ENCODE measurements around the gene AKAP8L.
"Not testable (repeated sequence)": the region's sequence is repeated elsewhere in the genome, so short reads cannot be mapped to it uniquely, and the experiment has no call there.

Gene AKAP8L

DNA sequence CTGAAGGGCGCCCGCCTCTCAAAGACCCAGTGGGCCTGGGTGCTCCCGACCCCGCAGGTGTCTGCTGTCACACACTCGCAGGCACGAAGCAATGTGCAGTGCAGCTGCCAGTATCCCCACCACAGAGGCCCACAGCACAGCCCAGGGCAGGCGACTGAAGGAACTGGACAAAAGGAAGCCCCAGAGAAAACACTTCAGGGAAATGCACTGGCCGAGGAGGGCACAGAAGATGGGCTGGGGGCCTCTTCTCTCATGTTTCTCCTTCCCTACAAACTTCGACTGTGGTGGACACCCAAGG is 49.2 kb downstream of the AKAP8L start:
- no peak overlapping the region for H3K4me3 ChIP-seq (ENCODE audit: low read depth, low read length)
- TF ChIP-seq, protein P1, sequence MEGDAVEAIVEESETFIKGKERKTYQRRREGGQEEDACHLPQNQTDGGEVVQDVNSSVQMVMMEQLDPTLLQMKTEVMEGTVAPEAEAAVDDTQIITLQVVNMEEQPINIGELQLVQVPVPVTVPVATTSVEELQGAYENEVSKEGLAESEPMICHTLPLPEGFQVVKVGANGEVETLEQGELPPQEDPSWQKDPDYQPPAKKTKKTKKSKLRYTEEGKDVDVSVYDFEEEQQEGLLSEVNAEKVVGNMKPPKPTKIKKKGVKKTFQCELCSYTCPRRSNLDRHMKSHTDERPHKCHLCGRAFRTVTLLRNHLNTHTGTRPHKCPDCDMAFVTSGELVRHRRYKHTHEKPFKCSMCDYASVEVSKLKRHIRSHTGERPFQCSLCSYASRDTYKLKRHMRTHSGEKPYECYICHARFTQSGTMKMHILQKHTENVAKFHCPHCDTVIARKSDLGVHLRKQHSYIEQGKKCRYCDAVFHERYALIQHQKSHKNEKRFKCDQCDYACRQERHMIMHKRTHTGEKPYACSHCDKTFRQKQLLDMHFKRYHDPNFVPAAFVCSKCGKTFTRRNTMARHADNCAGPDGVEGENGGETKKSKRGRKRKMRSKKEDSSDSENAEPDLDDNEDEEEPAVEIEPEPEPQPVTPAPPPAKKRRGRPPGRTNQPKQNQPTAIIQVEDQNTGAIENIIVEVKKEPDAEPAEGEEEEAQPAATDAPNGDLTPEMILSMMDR (IDR thresholded peaks at IDR 0.05; ENCODE audit: borderline replicate concordance, insufficient read depth, low read depth, low read length), result no peak

DNA sequence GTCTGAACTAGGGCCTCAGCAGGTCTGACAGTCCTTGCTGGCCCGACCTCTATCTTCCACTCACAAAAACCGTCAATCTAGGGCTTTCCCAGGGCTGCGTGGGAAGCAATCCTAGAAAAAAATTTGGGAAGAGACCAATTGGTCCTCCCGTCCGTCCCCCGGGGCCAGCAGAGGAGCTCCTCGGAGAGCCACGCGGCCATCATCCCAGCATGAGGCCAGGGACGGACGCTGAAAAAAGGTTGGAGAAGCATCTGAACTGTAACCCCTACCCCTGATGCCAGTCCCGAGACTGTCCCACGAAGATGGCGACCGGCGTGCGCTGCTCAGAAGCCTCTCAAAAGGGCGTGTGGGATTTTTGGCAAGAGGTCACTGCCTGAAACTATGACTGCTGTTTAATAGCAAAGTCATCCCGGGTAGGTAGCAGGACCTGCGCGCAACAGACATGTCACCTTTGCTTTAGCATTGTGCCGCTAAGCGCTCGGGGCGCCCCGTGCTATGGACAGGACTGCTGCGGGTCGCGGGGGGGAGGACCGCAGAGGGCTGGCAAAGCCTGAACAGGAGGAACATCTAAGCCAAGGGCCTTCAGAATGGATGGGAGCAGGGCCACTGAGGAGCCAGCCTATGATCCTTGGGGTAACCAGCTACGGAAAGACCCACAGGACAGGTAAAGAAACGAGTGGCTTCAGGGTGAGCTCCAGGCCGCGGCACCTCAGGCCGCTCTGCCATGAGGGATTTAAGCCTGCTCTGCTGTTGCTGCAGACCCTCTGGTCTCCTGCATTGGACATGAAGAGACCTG is 49.8 kb downstream of the AKAP8L start:
- TF ChIP-seq, protein P1 (IDR thresholded peaks at IDR 0.05; ENCODE audit: borderline replicate concordance, insufficient read depth, low read depth, low read length), result no peak
- no peak overlapping the region for H3K4me3 ChIP-seq (ENCODE audit: low read depth, low read length)

DNA sequence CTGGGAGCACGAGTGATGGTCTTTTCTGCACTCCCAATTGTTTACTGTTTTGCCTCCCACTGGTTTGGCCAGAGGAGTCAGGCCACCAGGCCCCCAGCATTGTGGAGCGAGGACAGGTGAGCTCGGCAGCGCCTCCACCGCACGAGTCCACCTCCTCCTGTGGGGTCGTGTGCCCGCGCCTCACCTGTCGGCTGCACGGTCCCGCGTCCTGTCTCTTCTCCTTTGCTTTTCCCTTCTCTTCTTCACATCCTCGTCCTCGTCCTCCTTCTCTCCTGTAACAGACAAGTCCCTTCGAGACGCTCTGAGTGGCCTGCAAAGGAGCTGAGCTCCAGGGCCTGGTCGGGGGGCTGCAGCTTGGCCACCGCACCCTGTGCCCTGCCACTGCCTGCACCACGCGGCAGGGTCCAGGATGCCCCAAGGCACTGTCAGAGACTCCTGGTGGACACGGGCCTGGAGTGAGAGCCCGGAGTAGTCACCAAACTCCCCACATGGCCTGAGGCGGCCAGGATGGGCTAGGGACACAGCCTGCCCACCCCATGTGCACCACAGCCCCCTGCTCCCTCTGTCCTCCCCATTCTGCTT is 50.6 kb downstream of the AKAP8L start:
- TF ChIP-seq, protein P1 (IDR thresholded peaks at IDR 0.05; ENCODE audit: borderline replicate concordance, insufficient read depth, low read depth, low read length), result no peak
- H3K4me3 ChIP-seq (ENCODE audit: low read depth, low read length), result no peak overlapping the region

DNA sequence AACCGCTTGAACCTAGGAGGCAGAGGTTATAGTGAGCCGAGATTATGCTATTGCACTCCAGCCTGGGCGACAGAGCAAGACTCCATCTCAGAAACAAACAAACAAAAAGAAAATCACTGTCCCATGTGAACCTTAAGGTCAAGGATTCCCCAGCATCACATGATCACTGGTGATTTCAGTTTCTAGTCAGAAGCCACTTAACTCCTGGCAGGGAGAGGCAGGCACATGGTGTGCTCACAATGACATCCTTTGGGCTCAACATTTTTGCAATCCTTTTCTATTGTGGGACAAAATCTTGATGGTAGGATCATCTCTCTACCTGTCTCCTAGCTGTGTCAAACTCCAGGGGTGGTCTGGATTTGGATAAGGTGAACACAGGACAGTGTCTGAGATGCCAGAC is 51.3 kb downstream of the AKAP8L start:
- H3K4me3 ChIP-seq (ENCODE audit: low read depth, low read length), result no peak overlapping the region
- TF ChIP-seq, protein P1 (IDR thresholded peaks at IDR 0.05; ENCODE audit: borderline replicate concordance, insufficient read depth, low read depth, low read length), result no peak

DNA sequence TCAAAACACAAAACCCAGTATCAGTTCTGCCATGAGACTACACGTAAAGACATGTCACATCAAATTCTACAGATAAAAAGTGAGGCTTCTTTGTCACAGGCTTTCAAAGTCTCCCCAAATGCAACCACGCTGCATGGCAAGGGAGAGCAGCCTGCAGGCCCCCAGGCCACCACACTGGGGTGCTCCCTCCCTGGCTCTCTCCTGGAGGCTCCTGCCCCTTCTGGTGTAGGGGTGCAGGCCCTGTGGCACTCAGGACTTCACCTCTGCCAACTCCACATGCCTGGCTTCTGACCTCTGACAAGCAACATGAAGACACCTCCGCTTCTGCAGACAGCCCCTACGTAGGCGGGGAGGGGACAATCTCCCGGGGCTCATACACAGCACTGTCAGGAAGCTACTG is 53.5 kb downstream of the AKAP8L start:
- no peak overlapping the region for H3K4me3 ChIP-seq (ENCODE audit: low read depth, low read length)
- TF ChIP-seq, protein P1 (IDR thresholded peaks at IDR 0.05; ENCODE audit: borderline replicate concordance, insufficient read depth, low read depth, low read length), result no peak

DNA sequence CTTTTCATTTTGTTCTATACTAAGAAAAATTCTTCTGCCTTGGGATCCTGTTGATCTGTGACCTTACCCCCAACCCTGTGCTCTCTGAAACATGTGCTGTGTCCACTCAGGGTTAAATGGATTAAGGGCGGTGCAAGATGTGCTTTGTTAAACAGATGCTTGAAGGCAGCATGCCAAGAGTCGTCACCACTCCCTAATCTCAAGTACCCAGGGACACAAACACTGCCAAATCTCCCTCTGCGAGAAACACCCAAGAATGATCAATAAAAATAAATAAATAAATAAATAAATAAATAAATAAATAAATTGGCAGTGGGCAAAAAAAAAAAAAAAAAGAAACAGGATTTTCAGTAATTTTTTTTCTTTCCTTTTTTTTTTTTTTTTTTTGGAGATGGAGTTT is 55.0 kb downstream of the AKAP8L start:
- H3K4me3 ChIP-seq (ENCODE audit: low read depth, low read length), result not testable (repeated sequence)

DNA sequence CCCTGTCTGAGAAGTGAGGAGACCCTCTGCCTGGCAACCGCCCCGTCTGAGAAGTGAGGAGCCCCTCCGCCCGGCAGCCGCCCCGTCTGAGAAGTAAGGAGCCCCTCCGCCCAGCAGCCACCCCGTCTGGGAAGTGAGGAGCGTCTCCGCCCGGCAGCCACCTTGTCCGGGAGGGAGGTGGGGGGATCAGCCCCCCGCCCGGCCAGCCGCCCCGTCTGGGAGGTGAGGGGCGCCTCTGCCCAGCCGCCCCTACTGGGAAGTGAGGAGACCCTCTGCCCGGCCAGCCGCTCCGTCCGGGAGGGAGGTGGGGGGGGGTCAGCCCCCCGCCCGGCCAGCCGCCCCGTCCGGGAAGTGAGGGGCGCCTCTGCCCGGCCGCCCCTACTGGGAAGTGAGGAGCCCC is 55.7 kb downstream of the AKAP8L start:
- H3K4me3 ChIP-seq (ENCODE audit: low read depth, low read length), result not testable (repeated sequence)

DNA sequence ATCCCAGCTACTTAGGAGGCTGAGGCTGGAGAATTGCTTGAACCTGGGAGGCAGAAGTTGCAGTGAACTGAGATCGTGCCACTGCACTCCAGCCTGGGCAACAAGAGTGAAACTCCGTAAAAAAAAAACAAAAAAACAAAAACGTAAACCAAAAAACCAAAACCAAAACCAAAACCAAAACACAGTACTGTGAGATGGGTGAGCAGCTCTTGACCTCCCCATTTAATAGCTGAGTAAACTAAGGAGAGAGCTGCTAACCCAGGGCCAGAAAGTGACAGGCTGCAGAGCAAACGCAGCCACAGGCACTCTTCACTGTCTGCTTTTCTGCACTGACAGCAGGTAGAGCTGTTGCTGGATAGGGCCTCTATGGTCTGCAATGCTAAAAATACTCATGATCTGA is 58.8 kb downstream of the AKAP8L start:
- not testable (repeated sequence) for H3K4me3 ChIP-seq (ENCODE audit: low read depth, low read length)

DNA sequence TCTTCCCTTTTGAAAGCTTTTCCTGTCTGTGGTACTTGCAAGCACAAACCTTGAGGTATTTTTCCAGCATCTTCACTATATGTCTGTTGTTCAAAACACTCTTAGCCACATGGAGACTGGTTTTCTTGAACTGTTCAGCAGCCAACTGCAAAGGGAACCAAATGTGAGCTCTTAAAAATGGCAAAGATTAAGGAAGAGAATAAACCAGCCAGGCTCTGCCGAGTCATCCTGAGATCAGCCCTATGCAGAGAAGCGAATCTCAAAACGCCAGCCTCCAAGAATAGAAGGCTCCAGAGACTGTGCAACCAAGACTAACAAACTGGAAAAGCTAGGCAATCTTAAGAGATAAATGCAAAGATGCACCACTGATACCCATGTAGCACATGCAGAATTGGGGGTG is 59.9 kb downstream of the AKAP8L start:
- TF ChIP-seq, protein P1 (IDR thresholded peaks at IDR 0.05; ENCODE audit: borderline replicate concordance, insufficient read depth, low read depth, low read length), result no peak

More for the DNA sequence above, 59.9 kb downstream of the AKAP8L start:
- no peak overlapping the region for H3K4me3 ChIP-seq (ENCODE audit: low read depth, low read length)
